Measurements from ENCODE around the gene SNAP25. TPM values are rescaled to one million over a fixed set of nuclear protein-coding genes. Genes with fewer than 3 reads are reported as not detected.

SNAP25 gene
- total and polyA plus RNA-seq, 9 of the 15 experiments (the other 6 are each of a cell fraction or from before 2014, with no cell fraction given) = 0.07 TPM; not detected in 8

DNA sequence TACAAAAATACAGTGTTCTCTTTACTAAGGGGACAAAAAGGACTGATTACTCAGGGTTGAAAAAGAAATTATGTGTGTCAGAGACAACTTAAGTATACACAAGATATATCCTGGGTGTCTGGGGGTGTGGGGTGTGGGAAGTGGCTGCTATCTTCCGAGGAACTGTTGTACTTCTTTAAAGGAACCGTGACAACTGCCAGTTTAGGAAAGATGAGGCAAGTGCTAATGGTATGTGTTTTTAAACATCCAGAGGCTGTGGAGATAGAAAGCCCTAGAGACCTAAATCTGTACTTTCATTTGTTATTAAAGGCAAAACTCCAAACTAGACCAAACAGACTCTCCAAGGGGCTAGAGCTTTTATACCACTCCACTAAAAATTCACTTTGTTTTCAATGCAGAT lies 95.6 kb downstream of the SNAP25 start:
- no peaks in the 10 kb centered on the region for H3K36me3 ChIP-seq (ENCODE audit: control insufficient read depth, insufficient read depth, low read length)
- no peak overlapping the region for H3K4me2 ChIP-seq (ENCODE audit: insufficient read depth, low read length)
- FAIRE-seq (no peak), ATAC-seq (no peak), DNase-seq (ENCODE audit: extremely low read depth in 1 of 4, low spot score in 3 of 4) (no peak)
- no peaks in the 10 kb centered on the region for H3K27me3 ChIP-seq (ENCODE audit: control insufficient read depth in 2 of 2, insufficient read depth in 2 of 2, low read length in 2 of 2)
- in situ Hi-C loops (cut with MboI) (no loop called here), intact Hi-C loops (cut with micrococcal nuclease) (loop anchor here (10.0 kb wide), 1 partner anchor 231 kb away; no protein-coding TSS in a partner anchor)
- 0% methylated on average over 1 of the region's 2 CpGs for WGBS (ENCODE audit: insufficient coverage, low coverage, missing lambda C conversion rate)
- TF ChIP-seq, protein P1, sequence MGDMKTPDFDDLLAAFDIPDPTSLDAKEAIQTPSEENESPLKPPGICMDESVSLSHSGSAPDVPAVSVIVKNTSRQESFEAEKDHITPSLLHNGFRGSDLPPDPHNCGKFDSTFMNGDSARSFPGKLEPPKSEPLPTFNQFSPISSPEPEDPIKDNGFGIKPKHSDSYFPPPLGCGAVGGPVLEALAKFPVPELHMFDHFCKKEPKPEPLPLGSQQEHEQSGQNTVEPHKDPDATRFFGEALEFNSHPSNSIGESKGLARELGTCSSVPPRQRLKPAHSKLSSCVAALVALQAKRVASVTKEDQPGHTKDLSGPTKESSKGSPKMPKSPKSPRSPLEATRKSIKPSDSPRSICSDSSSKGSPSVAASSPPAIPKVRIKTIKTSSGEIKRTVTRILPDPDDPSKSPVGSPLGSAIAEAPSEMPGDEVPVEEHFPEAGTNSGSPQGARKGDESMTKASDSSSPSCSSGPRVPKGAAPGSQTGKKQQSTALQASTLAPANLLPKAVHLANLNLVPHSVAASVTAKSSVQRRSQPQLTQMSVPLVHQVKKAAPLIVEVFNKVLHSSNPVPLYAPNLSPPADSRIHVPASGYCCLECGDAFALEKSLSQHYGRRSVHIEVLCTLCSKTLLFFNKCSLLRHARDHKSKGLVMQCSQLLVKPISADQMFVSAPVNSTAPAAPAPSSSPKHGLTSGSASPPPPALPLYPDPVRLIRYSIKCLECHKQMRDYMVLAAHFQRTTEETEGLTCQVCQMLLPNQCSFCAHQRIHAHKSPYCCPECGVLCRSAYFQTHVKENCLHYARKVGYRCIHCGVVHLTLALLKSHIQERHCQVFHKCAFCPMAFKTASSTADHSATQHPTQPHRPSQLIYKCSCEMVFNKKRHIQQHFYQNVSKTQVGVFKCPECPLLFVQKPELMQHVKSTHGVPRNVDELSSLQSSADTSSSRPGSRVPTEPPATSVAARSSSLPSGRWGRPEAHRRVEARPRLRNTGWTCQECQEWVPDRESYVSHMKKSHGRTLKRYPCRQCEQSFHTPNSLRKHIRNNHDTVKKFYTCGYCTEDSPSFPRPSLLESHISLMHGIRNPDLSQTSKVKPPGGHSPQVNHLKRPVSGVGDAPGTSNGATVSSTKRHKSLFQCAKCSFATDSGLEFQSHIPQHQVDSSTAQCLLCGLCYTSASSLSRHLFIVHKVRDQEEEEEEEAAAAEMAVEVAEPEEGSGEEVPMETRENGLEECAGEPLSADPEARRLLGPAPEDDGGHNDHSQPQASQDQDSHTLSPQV (IDR thresholded peaks at IDR 0.05) = no peak
- TF ChIP-seq, protein P2, sequence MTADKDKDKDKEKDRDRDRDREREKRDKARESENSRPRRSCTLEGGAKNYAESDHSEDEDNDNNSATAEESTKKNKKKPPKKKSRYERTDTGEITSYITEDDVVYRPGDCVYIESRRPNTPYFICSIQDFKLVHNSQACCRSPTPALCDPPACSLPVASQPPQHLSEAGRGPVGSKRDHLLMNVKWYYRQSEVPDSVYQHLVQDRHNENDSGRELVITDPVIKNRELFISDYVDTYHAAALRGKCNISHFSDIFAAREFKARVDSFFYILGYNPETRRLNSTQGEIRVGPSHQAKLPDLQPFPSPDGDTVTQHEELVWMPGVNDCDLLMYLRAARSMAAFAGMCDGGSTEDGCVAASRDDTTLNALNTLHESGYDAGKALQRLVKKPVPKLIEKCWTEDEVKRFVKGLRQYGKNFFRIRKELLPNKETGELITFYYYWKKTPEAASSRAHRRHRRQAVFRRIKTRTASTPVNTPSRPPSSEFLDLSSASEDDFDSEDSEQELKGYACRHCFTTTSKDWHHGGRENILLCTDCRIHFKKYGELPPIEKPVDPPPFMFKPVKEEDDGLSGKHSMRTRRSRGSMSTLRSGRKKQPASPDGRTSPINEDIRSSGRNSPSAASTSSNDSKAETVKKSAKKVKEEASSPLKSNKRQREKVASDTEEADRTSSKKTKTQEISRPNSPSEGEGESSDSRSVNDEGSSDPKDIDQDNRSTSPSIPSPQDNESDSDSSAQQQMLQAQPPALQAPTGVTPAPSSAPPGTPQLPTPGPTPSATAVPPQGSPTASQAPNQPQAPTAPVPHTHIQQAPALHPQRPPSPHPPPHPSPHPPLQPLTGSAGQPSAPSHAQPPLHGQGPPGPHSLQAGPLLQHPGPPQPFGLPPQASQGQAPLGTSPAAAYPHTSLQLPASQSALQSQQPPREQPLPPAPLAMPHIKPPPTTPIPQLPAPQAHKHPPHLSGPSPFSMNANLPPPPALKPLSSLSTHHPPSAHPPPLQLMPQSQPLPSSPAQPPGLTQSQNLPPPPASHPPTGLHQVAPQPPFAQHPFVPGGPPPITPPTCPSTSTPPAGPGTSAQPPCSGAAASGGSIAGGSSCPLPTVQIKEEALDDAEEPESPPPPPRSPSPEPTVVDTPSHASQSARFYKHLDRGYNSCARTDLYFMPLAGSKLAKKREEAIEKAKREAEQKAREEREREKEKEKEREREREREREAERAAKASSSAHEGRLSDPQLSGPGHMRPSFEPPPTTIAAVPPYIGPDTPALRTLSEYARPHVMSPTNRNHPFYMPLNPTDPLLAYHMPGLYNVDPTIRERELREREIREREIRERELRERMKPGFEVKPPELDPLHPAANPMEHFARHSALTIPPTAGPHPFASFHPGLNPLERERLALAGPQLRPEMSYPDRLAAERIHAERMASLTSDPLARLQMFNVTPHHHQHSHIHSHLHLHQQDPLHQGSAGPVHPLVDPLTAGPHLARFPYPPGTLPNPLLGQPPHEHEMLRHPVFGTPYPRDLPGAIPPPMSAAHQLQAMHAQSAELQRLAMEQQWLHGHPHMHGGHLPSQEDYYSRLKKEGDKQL (CRISPR knock-in tag; IDR thresholded peaks at IDR 0.05; ENCODE audit: borderline replicate concordance) = no peak
- TF ChIP-seq MCM7 (IDR thresholded peaks at IDR 0.05) (no peak), NFATC3 (IDR thresholded peaks at IDR 0.05) (no peak), RFX5 (IDR thresholded peaks at IDR 0.05; ENCODE audit: low read depth, low read length) (no peak), ELF1 (tag; IDR thresholded peaks at IDR 0.05) (no peak)
- no peaks in the 10 kb centered on the region for H3K9me1 ChIP-seq (ENCODE audit: control insufficient read depth, insufficient read depth, low read length)
- H3K27ac ChIP-seq (ENCODE audit: extremely low read depth, low read depth, low read length) = no peak overlapping the region
- H3K9ac ChIP-seq (ENCODE audit: insufficient read depth in 1 of 2, low read depth in 2 of 2, low read length in 2 of 2) = no peak overlapping the region
- POLR2A ChIA-PET = no interaction called here
- no peak overlapping the region for H2AFZ ChIP-seq (ENCODE audit: low read depth, low read length)
- H3K9me3 ChIP-seq (replicated peaks; ENCODE audit: control insufficient read depth, insufficient read depth, low read depth, low read length) = no peaks in the 10 kb centered on the region
- no peak overlapping the region for H3K4me3 ChIP-seq
- CTCF ChIA-PET (ENCODE audit: low intra/inter-chr PET ratio) = no interaction called here
- no peaks in the 10 kb centered on the region for H3K4me1 ChIP-seq (replicated peaks in 1 of 2; ENCODE audit: control insufficient read depth in 2 of 2, insufficient read depth in 2 of 2, low read length in 2 of 2)
- no peaks in the 10 kb centered on the region; the same call in 1 of the 2 replicates for H4K20me1 ChIP-seq (replicated peaks; ENCODE audit: control insufficient read depth, insufficient read depth, low read length)
- no TSS peak for BruUV-seq (replicated peaks)
- no peaks in the 10 kb centered on the region for H3K79me2 ChIP-seq (ENCODE audit: control insufficient read depth, insufficient read depth, low read length)
